Left cardiac atrium (tissue), 4 donors: Measurements from ENCODE around the gene KRTAP5-4. TPM values are rescaled to one million over a fixed set of nuclear protein-coding genes. Genes with fewer than 3 reads are reported as not detected.
A peak's percentile ranks its signal among the peaks of the same experiment; 100 is the strongest.
"Not testable (repeated sequence)": the region's sequence is repeated elsewhere in the genome, so short reads cannot be mapped to it uniquely, and the experiment has no call there.

Experiments
- ATAC-seq, 2 donors: fragments of 200-7000 bp; cut with Tn5 transposase; one replicate each; pipeline ENCODE4 v1.9.1; 2020; ENCODE audit warnings: mild to moderate bottlenecking in 2 of 2, moderate library complexity in 2 of 2
- DNase-seq: peaks from one replicate; pipeline ENCODE4 v3.0.0-alpha.2; 2020
- intact Hi-C, 2 donors: fragments of 100-400 bp; cut with DNase I; formaldehyde crosslinking; loops; one replicate each; pipeline versions ENCODE4 v1.14.1 to v1.15.1; 2022 to 2023
- total RNA-seq, 2 donors: library from RNA; stranded (reverse); fragmentation: NEBNext Ultra II Directional; extraction: Animal tissue kit (Norgen Biotek cat#: 25700); gene quantifications; one replicate each; pipeline ENCODE4 v1.2.1, GENCODE V29; 2021
- donor health status: DM: no; HTN: yes; CAD: no.
- donor health status: DM: no; HTN: yes; CAD: no; lungs with severe emphysema.
- donor health status: DM: yes; HTN: yes; CAD: no.
- donor health status: Dilated cardiomyopathy.

The KRTAP5-4 gene
- total RNA-seq, 2 donors from 2014 or later = not detected

DNA sequence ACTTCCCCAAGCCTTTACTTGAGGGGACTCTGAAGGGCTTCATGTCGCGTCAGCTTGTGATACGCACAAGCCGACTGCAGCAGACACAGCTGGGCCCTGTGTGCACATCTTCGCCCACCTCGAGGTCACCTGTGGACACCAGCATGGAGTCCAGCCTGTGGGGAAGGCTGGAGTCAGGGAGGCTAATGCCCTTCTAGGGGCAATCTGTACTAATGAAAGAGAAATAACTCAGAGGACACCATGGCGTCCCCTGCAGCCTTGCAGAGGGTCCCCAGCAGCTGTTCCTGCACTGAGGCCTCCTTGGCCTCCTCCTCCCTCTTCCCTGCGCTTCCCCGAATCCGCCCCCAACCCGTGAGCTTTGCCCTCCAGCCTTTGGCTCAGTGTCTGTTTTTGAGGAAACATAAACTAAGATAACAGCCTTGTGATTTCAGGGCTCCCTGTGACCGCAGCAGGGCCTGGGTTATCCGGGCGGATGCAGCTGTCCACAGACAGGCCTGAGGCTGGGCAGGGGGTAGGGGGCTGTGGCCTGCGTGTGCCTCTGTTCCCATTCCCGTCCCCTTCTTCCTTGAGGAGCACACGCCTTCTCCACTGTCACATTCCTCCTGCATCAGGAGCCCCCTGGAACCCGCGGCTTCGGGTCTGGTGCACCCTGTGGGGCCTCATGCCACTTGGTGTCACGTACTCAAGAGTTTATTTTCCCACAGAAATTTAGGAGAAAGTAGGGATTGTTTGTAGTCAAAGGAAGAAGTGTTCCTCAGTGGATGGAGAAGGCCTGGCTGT is 32.6 kb upstream of the KRTAP5-4 start:
- ATAC-seq (no peak), DNase-seq (no peak)
- intact Hi-C loops = loop anchor here (5.0 kb wide), 3 partner anchors 38 to 498 kb away; partner anchors contain the start of gene SYT8 (in 1 of the 2)

DNA sequence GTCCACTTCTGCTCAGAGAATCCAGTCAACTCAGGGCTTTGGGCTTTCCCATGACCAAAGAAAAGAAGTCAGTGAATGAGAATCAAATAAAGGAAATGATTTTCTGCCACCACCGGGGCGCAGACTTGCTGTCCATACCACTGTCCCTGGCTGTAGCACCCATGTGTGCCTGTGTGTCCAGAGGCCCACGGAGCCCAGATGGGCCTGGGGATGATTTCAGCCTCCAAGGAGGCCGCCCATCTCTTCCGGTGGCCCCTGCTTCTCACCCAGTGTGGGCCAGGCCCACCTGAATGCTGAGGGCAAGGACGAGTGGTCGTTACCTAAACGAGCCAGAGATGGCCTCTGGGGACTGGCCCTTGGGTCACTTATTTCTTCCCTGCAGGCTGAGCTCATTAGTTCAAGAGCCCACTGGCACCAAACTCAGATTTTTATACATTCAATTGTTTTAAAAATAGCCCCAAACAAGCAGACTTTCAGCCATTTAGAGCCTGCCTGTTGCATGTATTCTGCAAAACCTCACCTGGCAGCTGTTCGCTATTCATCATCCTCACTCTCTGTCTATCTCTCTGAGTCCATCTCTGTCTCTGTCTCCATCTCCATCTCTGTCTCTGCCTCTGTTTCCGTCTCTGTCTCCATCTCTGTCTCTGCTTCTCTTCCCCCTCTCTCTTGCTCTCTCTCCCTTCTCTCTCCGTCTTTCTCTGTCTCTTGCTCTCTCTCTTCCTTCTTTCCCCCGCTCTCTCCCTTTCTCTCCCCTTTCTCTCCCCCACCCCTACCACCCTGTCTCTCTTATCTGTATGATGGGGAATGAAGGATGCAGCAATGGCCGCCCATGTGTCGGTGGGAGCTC is 31.8 kb upstream of the KRTAP5-4 start:
- ATAC-seq (no peak), DNase-seq (no peak)
- intact Hi-C loops = loop anchor here (2.0 to 5.0 kb wide), 5 partner anchors 39 to 501 kb away; partner anchors contain the start of gene SYT8 (in 1 of the 2)

DNA sequence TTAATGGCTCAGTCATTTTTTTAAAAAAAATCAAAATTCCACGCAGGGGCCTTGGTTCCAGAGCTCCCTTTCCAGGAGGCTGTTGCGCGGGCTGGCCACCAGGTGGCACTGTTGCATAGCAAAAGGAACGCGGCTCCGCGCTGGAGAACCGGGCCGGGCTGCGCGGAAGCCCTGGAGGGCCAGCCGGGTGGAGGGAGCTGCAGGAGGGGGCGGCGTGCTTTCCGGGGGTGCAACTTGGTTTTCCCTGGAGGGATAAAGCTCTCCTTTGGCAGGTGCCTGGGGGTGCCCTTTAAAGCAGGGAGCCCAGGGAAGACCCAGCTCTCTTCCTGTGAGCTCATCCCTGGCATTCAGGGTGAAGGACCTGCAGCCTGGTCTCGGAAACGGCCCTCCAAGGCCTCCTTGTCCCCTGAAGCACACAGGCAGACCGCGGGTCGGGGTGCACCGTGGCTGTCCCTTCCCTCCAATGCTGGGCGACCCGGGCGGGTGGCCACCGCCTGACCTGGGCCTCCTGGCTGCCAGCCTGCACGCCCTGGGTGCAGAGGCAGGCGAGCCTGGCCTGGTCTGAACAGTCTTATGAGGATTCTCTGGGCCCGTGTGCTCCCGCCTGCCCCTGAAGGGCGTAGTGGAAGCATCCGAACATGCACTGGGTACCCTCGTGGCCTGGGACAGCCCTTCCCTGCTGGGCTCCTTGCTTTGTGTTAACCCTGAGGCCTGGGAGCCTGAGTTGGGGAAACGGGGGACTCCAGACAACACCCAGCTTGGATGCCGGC is 31.0 kb upstream of the KRTAP5-4 start:
- DNase-seq (peak; percentile 77), ATAC-seq (peak; percentile 83 to 88)
- intact Hi-C loops = loop anchor here (2.0 to 5.0 kb wide), 5 partner anchors 39 to 502 kb away; partner anchors contain the start of gene SYT8 (in 1 of the 2)

DNA sequence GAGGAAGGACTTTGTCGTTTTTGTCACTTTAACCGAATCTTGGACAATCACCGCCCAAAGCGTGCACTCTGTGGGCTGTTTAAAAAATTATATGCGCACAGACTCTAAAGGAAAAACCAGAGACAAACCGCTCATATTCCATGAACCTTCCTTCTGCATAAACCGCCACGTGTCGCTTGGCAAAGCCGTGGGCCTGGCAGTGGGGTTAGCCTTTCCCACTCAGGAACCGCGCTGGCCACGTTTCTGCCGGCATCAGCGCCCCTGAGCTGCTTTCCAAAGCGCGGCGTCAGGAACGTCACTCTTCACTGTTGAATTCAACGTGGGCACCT is 30.5 kb upstream of the KRTAP5-4 start:
- no peak for ATAC-seq
- intact Hi-C loops = loop anchor here (2.0 to 5.0 kb wide), 5 partner anchors 40 to 502 kb away; partner anchors contain the start of gene SYT8 (in 1 of the 2)
- no peak for DNase-seq

DNA sequence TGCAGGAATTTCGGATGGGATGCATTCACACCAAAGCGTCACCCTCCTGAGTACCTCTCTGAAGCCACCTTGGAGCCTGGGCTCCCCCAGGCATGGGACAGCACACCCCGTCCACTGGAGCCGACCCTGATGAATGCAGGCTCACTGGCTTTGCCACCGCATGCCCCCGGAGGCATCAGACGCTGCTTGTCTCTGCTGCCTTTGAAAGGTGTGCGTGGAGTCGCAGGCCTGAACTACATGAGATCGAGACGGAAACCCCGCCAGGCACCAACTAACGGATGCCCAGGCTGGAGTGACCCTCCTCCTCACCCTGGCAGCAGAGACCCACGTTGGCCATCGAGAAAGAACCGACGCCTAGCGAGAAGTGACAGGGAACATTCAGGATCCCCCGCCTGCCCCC is 30.1 kb upstream of the KRTAP5-4 start:
- intact Hi-C loops = loop anchor here (2.0 to 5.0 kb wide), 5 partner anchors 40 to 503 kb away; partner anchors contain the start of gene SYT8 (in 1 of the 2)
- ATAC-seq = no peak

DNA sequence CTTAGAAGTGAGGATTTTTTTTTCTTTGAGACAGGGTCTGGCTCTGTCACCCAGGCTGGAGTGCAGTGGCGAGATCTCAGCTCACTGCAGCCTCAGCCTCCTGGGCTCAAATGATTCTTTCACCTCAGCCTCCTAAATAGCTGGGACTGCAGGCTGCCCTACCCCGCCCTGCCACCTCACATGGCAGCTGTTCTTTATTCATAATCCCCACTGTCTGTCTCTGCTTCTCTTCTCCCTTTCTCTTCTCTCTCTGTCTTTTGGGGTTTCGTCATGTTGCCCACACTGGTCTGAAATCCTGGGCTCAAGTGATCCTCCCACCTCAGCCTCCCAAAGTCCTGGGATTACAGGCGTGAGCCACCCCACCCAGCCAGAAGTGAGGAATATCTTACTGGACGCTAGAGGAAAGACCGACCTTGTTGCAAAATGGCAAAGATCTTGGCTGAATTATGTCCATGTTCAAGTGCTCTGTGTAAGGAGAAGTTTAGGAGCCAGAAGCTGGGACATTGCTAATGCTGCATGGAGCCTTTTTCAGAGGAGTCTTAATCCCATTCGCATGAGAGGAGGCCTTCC is 29.6 kb upstream of the KRTAP5-4 start:
- DNase-seq = no peak
- no peak for ATAC-seq
- intact Hi-C loops = loop anchor here (5.0 kb wide), 3 partner anchors 41 to 501 kb away; partner anchors contain the start of gene SYT8 (in 1 of the 2)

More for the DNA sequence above, 30.1 kb upstream of the KRTAP5-4 start:
- no peak for DNase-seq

DNA sequence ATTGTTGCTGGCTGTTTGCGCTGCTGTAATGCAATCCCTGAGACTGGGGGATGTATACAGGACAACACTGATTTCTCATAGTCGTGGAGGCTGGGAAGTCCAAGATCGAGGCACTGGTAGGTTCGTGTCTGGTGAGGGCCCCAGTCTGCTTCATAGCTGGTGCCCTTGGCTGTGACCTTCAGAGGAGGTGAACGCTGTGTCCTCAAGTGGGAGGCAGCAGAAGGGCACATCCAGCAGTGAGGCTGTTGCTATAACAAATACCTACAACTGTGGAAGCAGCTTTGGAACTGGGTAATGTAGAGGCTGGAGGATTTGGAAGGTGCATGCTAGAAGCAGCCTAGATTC is 29.0 kb upstream of the KRTAP5-4 start:
- ATAC-seq (no peak), DNase-seq (no peak)
- intact Hi-C loops = loop anchor here (5.0 kb wide), 3 partner anchors 41 to 501 kb away; partner anchors contain the start of gene SYT8 (in 1 of the 2)

DNA sequence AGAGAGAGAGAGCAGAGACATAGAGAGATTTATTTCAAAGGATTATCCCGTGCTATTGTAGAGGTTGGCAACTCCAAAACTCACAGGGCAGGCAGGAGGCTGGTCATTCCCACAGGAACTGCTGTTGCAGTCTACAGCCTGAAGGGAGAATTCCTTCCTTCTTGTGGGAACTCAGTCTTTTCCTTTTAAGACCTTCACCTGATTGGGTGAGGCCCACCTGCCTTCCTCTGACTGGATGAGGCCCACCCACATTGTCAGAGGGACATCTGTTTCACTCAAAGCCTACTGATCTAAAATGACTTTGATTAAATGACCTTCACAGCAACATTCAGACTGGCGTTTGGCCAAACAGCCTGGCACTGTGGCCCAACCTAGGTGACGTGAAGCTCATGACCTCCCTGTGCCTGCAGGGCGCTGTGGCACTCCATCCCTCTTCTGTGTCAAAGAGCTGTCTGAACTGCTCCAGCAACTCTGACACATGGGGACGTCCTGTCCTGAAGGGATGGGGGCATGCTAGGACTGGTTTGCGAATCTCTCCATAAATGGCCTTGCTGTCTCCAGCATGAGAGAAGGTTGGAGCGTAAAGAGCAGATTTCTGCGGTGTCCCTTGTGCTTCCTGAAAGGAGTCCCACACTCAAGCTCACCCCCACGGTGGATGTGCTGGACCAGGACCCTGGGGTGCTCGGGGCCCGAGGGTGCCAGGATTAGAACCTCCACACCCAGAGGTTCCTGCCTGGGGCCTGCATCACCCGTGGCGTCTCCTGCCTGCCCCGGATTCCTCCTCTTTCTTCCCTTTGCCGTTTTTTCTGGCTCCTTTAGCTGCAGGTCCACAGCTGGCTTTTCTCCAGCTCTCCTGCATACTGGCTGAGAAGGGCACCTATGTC is 28.3 kb upstream of the KRTAP5-4 start:
- no peak for DNase-seq
- intact Hi-C loops = loop anchor here (5.0 kb wide), 3 partner anchors 42 to 502 kb away; partner anchors contain the start of gene SYT8 (in 1 of the 2)
- ATAC-seq = no peak

DNA sequence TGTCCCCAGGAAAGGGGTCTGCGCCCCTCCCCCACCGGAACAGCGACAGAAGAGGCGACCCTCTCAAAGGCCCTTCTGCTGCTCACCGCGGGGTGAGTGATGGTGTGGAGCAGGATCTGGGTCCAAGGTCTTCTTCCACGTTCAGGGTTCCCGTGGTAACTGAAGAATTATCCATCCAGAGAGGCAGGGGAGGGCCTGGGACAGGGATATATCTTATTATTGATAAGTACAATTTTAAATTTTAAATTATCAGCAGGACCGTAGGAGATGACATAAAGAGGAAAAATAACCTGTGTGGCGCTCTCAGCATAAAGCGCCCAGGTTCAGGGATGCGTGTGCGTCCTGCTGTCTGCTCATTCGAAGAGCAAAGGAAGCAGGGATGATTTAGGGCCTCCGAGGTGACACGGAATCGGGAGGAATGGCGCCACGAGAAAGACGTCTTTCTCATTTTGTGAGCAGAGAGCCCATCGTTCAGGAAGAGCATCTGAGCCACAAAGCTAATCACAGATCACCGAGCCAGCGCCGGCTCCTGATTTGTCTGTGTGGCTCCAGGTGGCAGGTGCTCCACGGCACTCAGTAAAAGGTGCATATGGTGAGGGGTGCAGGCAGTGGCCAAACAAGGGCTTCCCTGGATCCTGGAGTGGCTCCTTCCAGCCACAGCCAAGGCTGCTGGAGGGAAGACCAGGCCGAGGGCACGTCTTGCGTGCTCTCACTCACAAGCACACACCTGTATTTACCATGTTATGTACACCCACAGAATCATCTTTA is 26.9 kb upstream of the KRTAP5-4 start:
- no peak for ATAC-seq
- intact Hi-C loops = no loop called here
- no peak for DNase-seq

DNA sequence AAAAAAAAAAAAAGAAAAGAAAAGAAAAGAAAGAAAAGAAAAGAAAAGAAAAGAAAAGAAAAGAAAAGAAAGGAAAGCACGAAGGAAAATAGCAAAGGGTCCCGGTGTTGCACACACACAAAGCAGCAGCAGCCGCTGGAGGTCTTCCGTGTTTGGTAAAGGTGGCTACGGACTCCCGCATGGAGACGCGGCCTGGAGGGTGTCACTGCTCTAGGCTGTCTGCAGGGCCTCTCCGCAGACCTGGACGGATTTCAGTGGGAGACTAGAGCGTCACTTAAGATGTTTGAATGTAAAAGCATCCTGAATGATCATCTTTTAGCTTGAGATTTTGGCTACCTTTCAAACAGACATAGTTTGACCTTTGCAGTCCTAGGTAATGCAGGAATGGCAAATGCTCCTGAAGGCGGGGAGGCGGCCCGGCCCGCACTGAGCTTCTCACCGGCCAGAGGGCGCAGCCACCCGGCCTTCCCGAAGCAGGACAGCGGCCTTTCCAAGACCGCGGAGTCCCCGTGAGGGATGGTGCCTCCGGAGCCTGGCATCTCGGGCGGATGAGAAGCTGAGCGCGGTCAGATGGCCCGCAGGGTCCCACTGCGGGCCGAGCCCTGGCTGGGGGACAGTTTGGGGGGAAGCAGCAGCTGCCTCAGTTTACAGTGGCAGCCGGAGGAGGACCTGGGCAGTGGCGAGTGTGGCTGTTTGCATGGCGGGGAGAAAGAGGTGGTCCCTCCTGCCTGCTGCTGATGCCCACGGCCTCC is 26.1 kb upstream of the KRTAP5-4 start:
- ATAC-seq (no peak), DNase-seq (no peak)
- intact Hi-C loops = no loop called here

DNA sequence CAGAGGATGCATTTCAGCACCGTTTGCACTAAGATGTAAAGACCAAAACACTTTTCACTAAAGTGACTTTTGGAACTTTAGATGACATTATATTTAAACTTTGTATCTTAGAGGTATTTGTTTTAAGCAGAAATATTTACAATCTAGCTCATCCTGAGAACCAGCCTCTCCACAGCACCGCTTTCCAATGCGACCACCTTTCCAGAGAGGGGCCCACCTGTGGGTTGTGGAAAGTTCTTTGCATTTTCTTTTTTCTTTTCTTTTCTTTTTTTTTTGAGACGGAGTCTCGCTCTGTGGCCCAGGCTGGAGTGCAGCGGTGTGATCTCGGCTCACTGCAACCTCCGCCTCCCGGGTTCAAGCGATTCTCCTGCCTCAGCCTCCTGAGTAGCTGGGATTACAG is 24.6 kb upstream of the KRTAP5-4 start:
- DNase-seq, ATAC-seq, intact Hi-C loops: not testable (repeated sequence)

DNA sequence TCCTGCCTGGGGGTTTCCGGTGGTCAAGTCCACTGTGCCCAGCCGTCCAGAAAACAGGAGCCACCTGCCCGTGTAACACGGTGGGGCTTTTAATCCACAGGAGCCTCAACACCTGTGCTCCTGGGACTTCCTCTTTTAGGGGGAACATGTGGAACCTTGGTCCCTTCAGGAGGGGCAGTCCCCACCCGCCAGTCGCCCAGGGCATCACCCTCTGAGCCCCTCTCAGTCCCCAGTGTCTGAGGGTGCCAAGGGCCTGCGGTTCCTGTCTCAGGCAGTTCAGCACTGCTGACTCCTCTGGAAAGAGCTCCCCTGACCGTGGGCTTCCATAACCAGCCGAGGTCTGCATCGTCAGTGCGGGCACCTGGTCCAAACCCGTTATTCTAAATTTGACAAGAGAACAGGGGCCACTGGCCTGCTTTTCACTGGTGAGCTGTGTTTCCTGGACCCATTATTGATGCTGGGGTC is 23.5 kb upstream of the KRTAP5-4 start:
- ATAC-seq (no peak), DNase-seq (no peak)
- intact Hi-C loops = no loop called here

DNA sequence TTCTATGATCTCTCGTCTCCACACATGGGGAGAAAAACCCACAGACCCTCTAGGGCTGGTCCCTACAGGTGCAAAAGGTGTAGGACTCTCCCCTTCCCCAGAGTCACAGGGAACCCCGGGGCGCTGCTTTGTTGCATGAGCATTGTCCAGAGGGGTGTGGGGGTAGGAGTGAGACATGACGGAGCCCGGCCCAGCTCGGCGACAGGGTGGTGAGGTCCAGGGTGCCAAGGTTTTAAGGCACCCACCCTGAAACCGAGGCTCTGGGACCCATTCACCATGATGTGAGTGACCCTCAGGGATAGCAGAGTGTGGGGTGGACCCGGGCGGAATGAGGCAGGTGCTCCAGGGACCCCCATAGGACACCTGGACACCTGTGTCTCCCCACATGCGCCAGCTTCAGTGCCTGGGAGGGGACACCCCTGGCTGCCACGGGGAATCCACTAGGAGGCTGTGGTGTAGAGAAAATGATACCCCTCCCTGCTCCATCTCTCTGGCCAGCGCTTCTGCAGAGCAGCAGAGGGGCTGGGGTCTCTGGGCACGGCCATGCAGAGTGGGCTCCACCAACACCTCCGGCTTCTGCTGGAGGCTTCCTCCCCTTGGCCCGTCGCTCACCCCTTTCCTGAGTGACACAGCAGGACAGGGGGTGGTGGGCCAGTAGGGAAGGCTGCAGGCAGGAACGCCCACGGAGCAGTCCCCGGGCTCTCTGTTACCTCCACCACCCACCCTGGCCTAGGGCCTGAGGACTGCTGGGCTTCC is 22.8 kb upstream of the KRTAP5-4 start:
- DNase-seq = no peak
- intact Hi-C loops = no loop called here
- ATAC-seq = no peak

DNA sequence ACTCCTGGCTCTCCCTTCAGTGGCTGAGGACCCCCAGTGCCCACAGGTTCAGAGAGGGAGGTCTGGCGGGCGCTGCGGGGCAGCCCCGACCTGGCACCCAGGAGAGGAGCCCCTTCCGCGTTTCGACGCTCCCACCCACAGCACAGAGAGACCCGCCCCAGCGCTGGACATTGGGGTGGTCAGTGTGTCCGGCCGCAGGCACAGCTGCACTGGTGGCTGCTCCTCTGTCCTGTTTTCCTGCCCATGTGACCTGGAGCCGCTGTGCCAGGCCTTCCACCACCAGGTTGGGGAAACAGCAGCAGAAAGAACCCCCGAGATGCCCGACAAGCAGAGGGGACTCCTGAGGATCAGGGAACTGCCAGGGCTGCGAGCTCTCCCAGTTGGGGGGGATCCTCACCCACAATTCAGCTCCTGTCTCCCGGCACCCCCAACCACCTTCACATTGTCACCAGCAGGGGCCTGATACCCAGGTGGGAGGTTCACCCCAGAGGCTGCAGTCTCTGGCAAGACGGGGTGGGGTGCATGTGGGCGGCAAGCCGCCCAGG is 21.3 kb upstream of the KRTAP5-4 start:
- ATAC-seq (no peak), DNase-seq (no peak)
- intact Hi-C loops = no loop called here
